GM12878 (cell line): ENCODE measurements around the gene PRSS8. TPM values are rescaled to one million over a fixed set of nuclear protein-coding genes. Genes with fewer than 3 reads are reported as not detected.

Experiments
- ATAC-seq: fragments of 200-7000 bp; cut with Tn5 transposase; 3 replicates; pipeline ENCODE4 v1.9.1; 2020; ENCODE audit warnings: mild to moderate bottlenecking, moderate library complexity
- BruUV-seq: library from RNA; stranded (reverse); fragments of 400-500 nt; replicated peaks from 2 replicates; lab custom pipeline; 2021; lab: Mats Ljungman, UMichigan
- CTCF ChIA-PET: fragments of 300-600 bp; sonication (Branson Sonifier 250); formaldehyde crosslinking; extraction: SDS; loops from one replicate; lab custom pipeline; 2021; ENCODE audit warnings: inconsistent platforms; lab: Yijun Ruan, JAX
- POLR2A ChIA-PET: fragments of 350-600 bp; formaldehyde crosslinking; extraction: SDS; loops from one replicate; lab custom pipeline; 2021; ENCODE audit warnings: inconsistent platforms; lab: Charles Lee
- RAD21 ChIA-PET: fragments of 300-600 bp; sonication (Branson Sonifier 250); formaldehyde crosslinking; loops from one replicate; lab custom pipeline; 2023; ENCODE audit warnings: antibody characterized with exemption; ENCODE audit not compliant: unreplicated experiment; lab: Charles Lee
- SMC1A ChIA-PET: fragments of 300-600 bp; sonication (Branson Sonifier 250); formaldehyde crosslinking; loops from one replicate; lab custom pipeline; 2023; ENCODE audit not compliant: unreplicated experiment, uncharacterized antibody; lab: Charles Lee
- DNase-seq: peaks from one replicate; pipeline ENCODE4 v3.0.0-alpha.2; 2011; ENCODE audit warnings: low read depth, low spot score
- FAIRE-seq: peaks from 3 replicates; lab custom pipeline; 2011; peaks lifted over from hg19 to GRCh38; lab: Jason Lieb, UNC
- H2AFZ ChIP-seq: 2 replicates; pipeline ENCODE4 v1.6.0; 2011; ENCODE audit warnings: low read depth, low read length, control low read depth; ENCODE audit not compliant: control insufficient read depth
- H3K27ac ChIP-seq: 2 replicates; pipeline ENCODE4 v1.5.1; 2011; ENCODE audit warnings: control low read depth; ENCODE audit not compliant: control insufficient read depth, insufficient read depth
- H3K27me3 ChIP-seq, 2 experiments: replicated peaks in 1 of 2; 2 replicates each; pipeline versions ENCODE4 v1.6.0 to v1.6.1; 2011; ENCODE audit warnings: low read length in 1 of 2; ENCODE audit not compliant: control insufficient read depth in 2 of 2, insufficient read depth in 2 of 2
- H3K36me3 ChIP-seq, 2 experiments: 2 replicates each; pipeline ENCODE4 v1.5.1; 2011; ENCODE audit warnings: low read length in 1 of 2; ENCODE audit not compliant: control insufficient read depth in 2 of 2, insufficient read depth in 2 of 2
- H3K4me1 ChIP-seq: 2 replicates; pipeline ENCODE4 v1.6.1; 2011; ENCODE audit warnings: mild to moderate bottlenecking, low read length, moderate library complexity, mixed read lengths; ENCODE audit not compliant: control insufficient read depth, insufficient read depth
- H3K4me2 ChIP-seq: 2 replicates; pipeline ENCODE4 v1.6.0; 2011; ENCODE audit warnings: control low read depth; ENCODE audit not compliant: control insufficient read depth, insufficient read depth
- H3K4me3 ChIP-seq: fragments of 200-600 bp; sonication (generic); 2 replicates; pipeline ENCODE4 v1.5.1; 2016
- H3K79me2 ChIP-seq: 2 replicates; pipeline ENCODE4 v1.6.0; 2011; ENCODE audit warnings: low read length; ENCODE audit not compliant: control insufficient read depth, insufficient read depth
- H3K9ac ChIP-seq: 2 replicates; pipeline ENCODE4 v1.8.0; 2011; ENCODE audit warnings: low read length, control low read depth, mixed read lengths; ENCODE audit not compliant: control insufficient read depth, insufficient read depth
- H3K9me3 ChIP-seq: replicated peaks from 3 replicates; pipeline ENCODE4 v1.5.1; 2011; ENCODE audit warnings: mild to moderate bottlenecking, low read length; ENCODE audit not compliant: control insufficient read depth, insufficient read depth
- H4K20me1 ChIP-seq: 2 replicates; pipeline ENCODE4 v1.6.0; 2011; ENCODE audit not compliant: control insufficient read depth, insufficient read depth
- BACH1 ChIP-seq: fragments of 450-650 bp; IDR thresholded peaks from 2 replicates; pipeline ENCODE4 v1.6.1; 2017; ENCODE audit warnings: mild to moderate bottlenecking, borderline replicate concordance
- ELK1 ChIP-seq: IDR thresholded peaks from 2 replicates; pipeline ENCODE4 v1.6.1; 2012; ENCODE audit warnings: low read depth, low read length, improper control_type of control experiment
- KLF5 ChIP-seq: fragments of 450-650 bp; IDR thresholded peaks from 2 replicates; pipeline ENCODE4 v1.6.1; 2014; ENCODE audit warnings: mild to moderate bottlenecking; ENCODE audit not compliant: partially characterized antibody
- MTA3 ChIP-seq: IDR thresholded peaks from 2 replicates; pipeline ENCODE4 v1.6.1; 2012; ENCODE audit warnings: low read length, inconsistent platforms, borderline replicate concordance
- NFIC ChIP-seq: IDR thresholded peaks from 2 replicates; pipeline ENCODE4 v1.6.1; 2012; ENCODE audit warnings: low read depth, mild to moderate bottlenecking, inconsistent platforms, low read length, moderate library complexity
- RFX5 ChIP-seq: IDR thresholded peaks from 2 replicates; pipeline ENCODE4 v1.6.1; 2011; ENCODE audit warnings: low read depth, low read length, improper control_type of control experiment
- SMAD1 ChIP-seq: fragments of 450-650 bp; IDR thresholded peaks from 2 replicates; pipeline ENCODE4 v1.6.1; 2018; ENCODE audit warnings: mild to moderate bottlenecking, low read depth; ENCODE audit not compliant: partially characterized antibody
- SPI1 ChIP-seq: IDR thresholded peaks from 2 replicates; pipeline ENCODE4 v1.6.1; 2011; ENCODE audit warnings: low read depth, mild to moderate bottlenecking, low read length, moderate library complexity, borderline replicate concordance; ENCODE audit not compliant: insufficient read depth
- TAF1 ChIP-seq: IDR thresholded peaks from 2 replicates; pipeline ENCODE4 v1.6.1; 2011; ENCODE audit warnings: mild to moderate bottlenecking, low read depth, low read length, borderline replicate concordance
- ZSCAN29 ChIP-seq: fragments of 450-650 bp; IDR thresholded peaks from 2 replicates; pipeline ENCODE4 v1.6.1; 2017; ENCODE audit warnings: mild to moderate bottlenecking, moderate library complexity
- WGBS: methylation state at CpG from one replicate; pipeline ENCODE4 v1.1.6; 2016; ENCODE audit warnings: low lambda C conversion rate; ENCODE audit not compliant: insufficient replicate concordance, insufficient coverage; ENCODE audit errors: missing lambda C conversion rate; 5-methylcytosine and 5-hydroxymethylcytosine counted together
- in situ Hi-C: fragments of 300-500 bp; cut with MboI; formaldehyde crosslinking; loops from 9 replicates; pipeline ENCODE4 v1.14.3; 2018; ENCODE audit warnings: mixed read lengths
- intact Hi-C: fragments of 100-400 bp; cut with micrococcal nuclease; formaldehyde crosslinking; loops from one replicate; pipeline ENCODE4 v1.14.2; 2022; ENCODE audit not compliant: unreplicated experiment
- polyA plus RNA-seq, 11 experiments: library from polyadenylated mRNA; depleted of rRNA in 4 of 11; unstranded in 6 of 11; stranded (reverse) in 5 of 11; fragments of >200 nt; fragmentation: Nextera tagmentation in 4 of 11; fragmentation: Illumina TruSeq in 1 of 11; extraction: Ambion mirVana in 4 of 11; extraction: Trizol in 1 of 11; gene quantifications; 1 replicate in 1 of 11; 2 replicates in 10 of 11; pipeline versions ENCODE4 v1.2.1 to v1.2.3, GENCODE V29; 2011 to 2016; ENCODE audit warnings: inconsistent platforms in 2 of 11, missing spikeins in 2 of 11, low read depth in 1 of 11
- total RNA-seq, 4 experiments: library from RNA; depleted of rRNA in 3 of 4; stranded (reverse); fragments of >200 nt in 3 of 4; fragmentation: Illumina TruSeq in 1 of 4; extraction: Trizol in 1 of 4; gene quantifications; 2 replicates each; pipeline versions ENCODE4 v1.2.1 to v1.2.3, GENCODE V29; 2013 to 2021

PRSS8 gene
- total and polyA plus RNA-seq, 10 of the 15 experiments (the other 5 are each of a cell fraction or from before 2014, with no cell fraction given), result 0.33 to 0.58 TPM; not detected in 8

- Histone ChIP-seq H3K4me2 (no peak overlapping the region), H4K20me1 (no peaks in the 10 kb centered on the region), H3K79me2 (no peaks in the 10 kb centered on the region), H3K4me1 (no peaks in the 10 kb centered on the region), H2AFZ (no peak overlapping the region), H3K9ac (no peak overlapping the region), H3K27ac (no peak overlapping the region), H3K4me3 (no peak overlapping the region), H3K27me3 (no peaks in the 10 kb centered on the region; a peak in 1 of 4 replicates), H3K9me3 (no peaks in the 10 kb centered on the region), H3K36me3 (no peaks in the 10 kb centered on the region)
- no peak for TF ChIP-seq SMAD1
- TF ChIP-seq MTA3, result no peak
- TF ChIP-seq NFIC, result no peak
- no peak for TF ChIP-seq ELK1
- TF ChIP-seq RFX5, result no peak
- TF ChIP-seq ZSCAN29, result no peak
- WGBS, result 5% methylated on average over 1 of the region's 2 CpGs
- ChIA-PET POLR2A (no interaction called here), RAD21 (interaction anchor here (0.5 kb wide), 1 partner anchor 77 kb away, joined by 3 read pairs; no protein-coding TSS in a partner anchor), CTCF (no interaction called here), SMC1A (interaction anchor here (0.6 to 1.1 kb wide), 2 partner anchors 12 to 29 kb away, joined by 3 read pairs; no protein-coding TSS in a partner anchor)
- no peak for FAIRE-seq
- in situ Hi-C loops (no loop called here), intact Hi-C loops (no loop called here)
- ATAC-seq, result no peak
- no peak for DNase-seq
- no TSS peak for BruUV-seq
Observed at GRCh38 chr16:31168848-31169247, 33.3 kb upstream of the PRSS8 start.

- no peak overlapping the region for H2AFZ ChIP-seq
- in situ Hi-C loops, result no loop called here
- BruUV-seq, result no TSS peak
- SMC1A ChIA-PET, result no interaction called here
- no peaks in the 10 kb centered on the region for H3K79me2 ChIP-seq
- POLR2A ChIA-PET, result no interaction called here
- no peak overlapping the region for H3K4me2 ChIP-seq
- no peak for FAIRE-seq
- H3K27ac ChIP-seq, result no peak overlapping the region
- TF ChIP-seq TAF1, result no peak
- TF ChIP-seq SPI1, result no peak
- TF ChIP-seq KLF5, result no peak
- no peak for TF ChIP-seq BACH1
- intact Hi-C loops, result no loop called here
- no peak for DNase-seq
- no peak overlapping the region for H3K9ac ChIP-seq
- H3K27me3 ChIP-seq, result no peaks in the 10 kb centered on the region; a peak in 1 of 4 replicates
- 85% methylated on average over 7 of the region's 8 CpGs for WGBS
- CTCF ChIA-PET, result no interaction called here
- RAD21 ChIA-PET, result no interaction called here
- no peaks in the 10 kb centered on the region for H3K36me3 ChIP-seq
- H3K4me3 ChIP-seq, result no peak overlapping the region
- H3K9me3 ChIP-seq, result no peaks in the 10 kb centered on the region
- no peak for ATAC-seq
- no peaks in the 10 kb centered on the region for H4K20me1 ChIP-seq
- H3K4me1 ChIP-seq, result no peaks in the 10 kb centered on the region
Observed at GRCh38 chr16:31167315-31167714, 31.8 kb upstream of the PRSS8 start.
